WTC11 (cell line): ENCODE measurements around the gene CFAP298. TPM values are rescaled to one million over a fixed set of nuclear protein-coding genes. Genes with fewer than 3 reads are reported as not detected.

ENCODE experiments used
- ATAC-seq: fragments of 200-7000 bp; cut with Tn5 transposase; 2 replicates; pipeline ENCODE4 v1.10.0; 2021; ENCODE audit warnings: mild to moderate bottlenecking, moderate library complexity
- CTCF ChIA-PET: fragments of 300-600 bp; sonication (Branson Sonifier 250); formaldehyde crosslinking; loops from one replicate; lab custom pipeline; 2021; ENCODE audit warnings: antibody characterized with exemption; lab: Charles Lee
- POLR2A ChIA-PET: fragments of 350-600 bp; sonication (Branson Sonifier 250); formaldehyde crosslinking; loops from one replicate; lab custom pipeline; 2021; ENCODE audit warnings: antibody characterized with exemption; lab: Charles Lee
- DNase-seq: peaks from one replicate; pipeline ENCODE4 v3.0.0; 2021; ENCODE audit warnings: low spot score
- H3K27ac Mint-ChIP-seq: 2 replicates; pipeline ENCODE4 v1.8.0; 2021; ENCODE audit warnings: mixed read lengths
- H3K27me3 Mint-ChIP-seq: 2 replicates; pipeline ENCODE4 v1.8.0; 2021; ENCODE audit warnings: low read depth, mild to moderate bottlenecking, moderate library complexity, mixed read lengths
- H3K36me3 Mint-ChIP-seq: 2 replicates; pipeline ENCODE4 v1.8.0; 2021; ENCODE audit warnings: mixed read lengths
- H3K4me1 Mint-ChIP-seq: 2 replicates; pipeline ENCODE4 v1.8.0; 2022; ENCODE audit warnings: mixed read lengths
- H3K4me3 Mint-ChIP-seq: 2 replicates; pipeline ENCODE4 v1.8.0; 2021; ENCODE audit warnings: mild to moderate bottlenecking, moderate library complexity, mixed read lengths
- H3K9me3 Mint-ChIP-seq: 2 replicates; pipeline ENCODE4 v1.8.0; 2021; ENCODE audit warnings: mixed read lengths
- AR ChIP-seq: fragments of 250-450 bp; sonication (Bioruptor Pico); IDR thresholded peaks from 2 replicates; pipeline ENCODE4 v1.9.0; 2021; ENCODE audit warnings: mild to moderate bottlenecking
- ATF2 ChIP-seq: sonication (generic); formaldehyde crosslinking; IDR thresholded peaks from 2 replicates; pipeline ENCODE4 v1.8.1; 2022; ENCODE audit warnings: low read depth, missing genetic modification reagents, borderline replicate concordance
- CREM ChIP-seq: sonication (generic); formaldehyde crosslinking; IDR thresholded peaks from 2 replicates; pipeline ENCODE4 v1.8.1; 2022; ENCODE audit warnings: mild to moderate bottlenecking, missing genetic modification reagents, moderate library complexity
- E2F4 ChIP-seq: sonication (generic); formaldehyde crosslinking; IDR thresholded peaks from 2 replicates; pipeline ENCODE4 v1.8.1; 2022; ENCODE audit warnings: low read depth, mild to moderate bottlenecking, moderate library complexity, missing genetic modification reagents, borderline replicate concordance
- ETV6 ChIP-seq: sonication (generic); formaldehyde crosslinking; IDR thresholded peaks from 2 replicates; pipeline ENCODE4 v1.8.1; 2022; ENCODE audit warnings: mild to moderate bottlenecking, missing genetic modification reagents
- GRHL2 ChIP-seq: fragments of 250-450 bp; sonication (Bioruptor Pico); IDR thresholded peaks from 2 replicates; pipeline ENCODE4 v1.8.0; 2022; ENCODE audit warnings: mild to moderate bottlenecking, moderate library complexity; ENCODE audit not compliant: insufficient replicate concordance, severe bottlenecking
- IRF1 ChIP-seq: sonication (generic); formaldehyde crosslinking; IDR thresholded peaks from 2 replicates; pipeline ENCODE4 v1.8.0; 2023; ENCODE audit warnings: missing genetic modification reagents
- NFYB ChIP-seq: sonication (generic); formaldehyde crosslinking; conservative IDR thresholded peaks from 2 replicates; pipeline ENCODE4 v1.8.0; 2022; ENCODE audit warnings: low read depth, missing genetic modification reagents
- NR2C2 ChIP-seq: sonication (generic); formaldehyde crosslinking; IDR thresholded peaks from 2 replicates; pipeline ENCODE4 v1.8.0; 2022; ENCODE audit warnings: mild to moderate bottlenecking, missing genetic modification reagents
- OVOL2 ChIP-seq: fragments of 250-450 bp; sonication (Bioruptor Pico); IDR thresholded peaks from 2 replicates; pipeline ENCODE4 v1.9.0; 2021; ENCODE audit warnings: mild to moderate bottlenecking, borderline replicate concordance
- RORB ChIP-seq: fragments of 250-450 bp; sonication (Bioruptor Pico); IDR thresholded peaks from 2 replicates; pipeline ENCODE4 v1.9.0; 2021; ENCODE audit warnings: mild to moderate bottlenecking
- SMAD3 ChIP-seq: sonication (generic); formaldehyde crosslinking; IDR thresholded peaks from 2 replicates; pipeline ENCODE4 v1.8.0; 2022; ENCODE audit warnings: missing genetic modification reagents, mild to moderate bottlenecking, borderline replicate concordance
- ZMAT4 ChIP-seq: fragments of 250-450 bp; sonication (Bioruptor Pico); IDR thresholded peaks from 2 replicates; pipeline ENCODE4 v1.9.0; 2021; ENCODE audit warnings: mild to moderate bottlenecking
- ZNF138 ChIP-seq: sonication (generic); formaldehyde crosslinking; conservative IDR thresholded peaks from 2 replicates; pipeline ENCODE4 v1.8.1; 2022; ENCODE audit warnings: mild to moderate bottlenecking, moderate library complexity, missing genetic modification reagents
- ZNF263 ChIP-seq: sonication (generic); formaldehyde crosslinking; IDR thresholded peaks from 2 replicates; pipeline ENCODE4 v1.8.1; 2022; ENCODE audit warnings: low read depth, mild to moderate bottlenecking, moderate library complexity, missing genetic modification reagents
- ZNF416 ChIP-seq: fragments of 250-450 bp; sonication (Bioruptor Pico); IDR thresholded peaks from 2 replicates; pipeline ENCODE4 v1.9.0; 2021; ENCODE audit warnings: mild to moderate bottlenecking, inconsistent platforms
- ZNF423 ChIP-seq: fragments of 250-450 bp; sonication (Bioruptor Pico); IDR thresholded peaks from 2 replicates; pipeline ENCODE4 v2.1.2; 2022; ENCODE audit warnings: mild to moderate bottlenecking, moderate library complexity
- ZNF425 ChIP-seq: fragments of 250-450 bp; sonication (Bioruptor Pico); conservative IDR thresholded peaks from 2 replicates; pipeline ENCODE4 v1.9.0; 2021; ENCODE audit warnings: mild to moderate bottlenecking
- ZNF512 ChIP-seq: sonication (generic); formaldehyde crosslinking; IDR thresholded peaks from 2 replicates; pipeline ENCODE4 v1.8.1; 2022; ENCODE audit warnings: missing genetic modification reagents, borderline replicate concordance
- total RNA-seq: library from RNA; stranded (reverse); gene quantifications from 3 replicates; pipeline ENCODE4 v1.2.3, GENCODE V29; 2021

The CFAP298 gene
- total RNA-seq, 1 experiment from 2014 or later: 98.1 TPM

- Mint-ChIP-seq H3K9me3 (no peaks in the 10 kb centered on the region), H3K27ac (no peak overlapping the region), H3K4me1 (peaks cover 30% of the 10 kb centered on the region), H3K27me3 (no peaks in the 10 kb centered on the region), H3K36me3 (no peaks in the 10 kb centered on the region), H3K4me3 (peak overlapping the region; percentile 75)
- ATAC-seq: peak; percentile 97
- DNase-seq: peak; percentile 76
- ChIA-PET POLR2A (interaction anchor here (0.6 kb wide), 1 partner anchor 173 kb away, joined by 3 read pairs; no protein-coding TSS in a partner anchor), CTCF (interaction anchor here (0.7 to 1.4 kb wide), 4 partner anchors 8 to 295 kb away, joined by 3 to 4 read pairs (median 4); no protein-coding TSS in a partner anchor)
- TF ChIP-seq ZMAT4 (no peak), GRHL2 (CRISPR knock-in tag) (no peak), ZNF263 (CRISPR knock-in tag) (no peak), ZNF423 (no peak)
These were observed 33.3 kb upstream of the CFAP298 start for GRCh38 chr21:32645261-32646182.

GRCh38 chr21:32641710-32642698 is 29.8 kb upstream of the CFAP298 start:
- Mint-ChIP-seq H3K9me3 (no peaks in the 10 kb centered on the region), H3K4me1 (peaks cover 30% of the 10 kb centered on the region), H3K36me3 (no peaks in the 10 kb centered on the region), H3K4me3 (no peak overlapping the region), H3K27me3 (no peaks in the 10 kb centered on the region), H3K27ac (no peak overlapping the region)
- ChIA-PET CTCF (interaction anchor here (1.0 kb wide), 1 partner anchor 40 kb away, joined by 4 read pairs; no protein-coding TSS in a partner anchor), POLR2A (interaction anchor here (0.5 kb wide), 1 partner anchor 327 kb away, joined by 3 read pairs; no protein-coding TSS in a partner anchor)
- ATAC-seq (no peak), DNase-seq (no peak)
- TF ChIP-seq ZNF416 (CRISPR knock-in tag) (no peak), SMAD3 (no peak), RORB (no peak), ETV6 (CRISPR knock-in tag) (no peak), CREM (no peak), ATF2 (CRISPR knock-in tag) (no peak), IRF1 (CRISPR knock-in tag) (no peak), ZMAT4 (no peak), NR2C2 (CRISPR knock-in tag) (no peak), NFYB (CRISPR knock-in tag) (no peak), ZNF138 (CRISPR knock-in tag) (no peak), ZNF425 (CRISPR knock-in tag) (no peak), GRHL2 (CRISPR knock-in tag) (no peak), ZNF512 (no peak), AR (CRISPR knock-in tag) (no peak), OVOL2 (CRISPR knock-in tag) (no peak), E2F4 (CRISPR knock-in tag) (no peak)
